HG02885 (cell line): Measurements from ENCODE around the gene DUOX2.
"Not testable (repeated sequence)": the region's sequence is repeated elsewhere in the genome, so short reads cannot be mapped to it uniquely, and the experiment has no call there.

Source experiments
- ATAC-seq: cut with Tn5 transposase; IDR thresholded peaks from one replicate; pipeline ENCODE4 v1.9.1; 2021; ENCODE audit warnings: mild to moderate bottlenecking; ENCODE audit not compliant: unreplicated experiment, poor library complexity

Gene DUOX2

GRCh38 chr15:45079628-45080246 is 34.2 kb downstream of the DUOX2 start:
- not testable (repeated sequence) for ATAC-seq

DNA sequence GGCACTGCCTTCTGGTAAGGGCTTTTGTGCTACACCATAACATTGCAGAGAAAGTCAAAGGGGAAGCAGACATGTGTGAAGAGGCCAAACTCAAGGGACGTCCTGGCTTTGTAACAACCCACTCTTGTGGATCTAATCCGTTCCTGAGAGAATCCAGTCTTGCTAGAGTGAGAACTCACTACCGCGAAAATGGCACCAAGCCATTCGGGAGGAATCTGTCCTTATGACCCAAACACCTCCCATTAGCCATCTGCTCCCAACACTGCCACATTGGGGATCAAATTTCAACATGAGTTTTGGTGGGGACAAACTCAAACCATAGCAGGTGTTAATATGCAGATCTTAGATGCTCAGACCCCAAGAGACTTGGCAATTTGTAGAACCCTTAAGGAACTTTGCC is 34.8 kb downstream of the DUOX2 start:
- ATAC-seq: not testable (repeated sequence)

GRCh38 chr15:45077391-45077790 is 36.6 kb downstream of the DUOX2 start:
- ATAC-seq: not testable (repeated sequence)

DNA sequence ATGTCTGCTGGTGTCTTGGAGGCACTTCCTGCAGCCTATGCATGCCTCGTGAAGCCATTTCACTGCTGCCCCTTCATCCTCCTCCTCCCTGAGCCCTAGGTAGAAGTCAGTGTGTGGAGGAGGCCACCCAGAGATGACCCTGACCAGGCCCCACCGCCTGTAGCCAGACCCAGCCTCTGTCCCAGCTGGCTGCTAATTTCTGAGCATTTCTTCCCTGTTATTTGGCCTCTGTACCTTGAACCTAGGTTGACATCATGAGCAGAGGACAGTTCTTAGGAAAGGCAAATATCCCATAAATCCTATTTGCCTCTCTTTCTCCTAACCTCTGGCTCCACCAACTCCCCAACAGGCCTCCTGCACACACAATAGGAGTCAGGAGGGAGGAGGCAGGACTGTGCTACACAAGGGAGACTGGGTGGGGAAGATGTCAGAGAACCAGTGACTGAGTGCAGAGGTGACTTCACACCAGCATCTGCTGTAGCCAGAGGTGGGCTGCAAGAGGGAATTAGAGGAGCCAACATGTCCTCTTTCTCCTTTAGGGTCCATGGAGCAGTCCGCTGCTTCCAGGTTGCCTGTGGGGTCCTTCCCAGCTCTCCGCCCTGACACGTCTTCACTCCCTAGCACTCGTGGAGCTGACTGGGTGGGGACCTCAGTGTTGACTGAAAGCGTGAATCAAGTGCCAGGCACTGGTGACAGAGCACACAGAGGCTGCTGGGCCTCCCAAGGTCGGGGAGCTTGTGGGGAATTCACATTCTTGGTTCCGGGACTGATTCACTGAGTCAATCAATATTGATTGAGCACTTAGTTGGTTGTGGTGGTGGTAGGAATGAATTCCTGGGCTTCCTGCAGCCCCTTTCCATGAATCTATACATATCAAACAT is 38.3 kb downstream of the DUOX2 start:
- ATAC-seq: not testable (repeated sequence)

- not testable (repeated sequence) for ATAC-seq
Observed at GRCh38 chr15:45073602-45074001, 40.4 kb downstream of the DUOX2 start.

- ATAC-seq: not testable (repeated sequence)
Observed at GRCh38 chr15:45069942-45070360, 44.0 kb downstream of the DUOX2 start.

DNA sequence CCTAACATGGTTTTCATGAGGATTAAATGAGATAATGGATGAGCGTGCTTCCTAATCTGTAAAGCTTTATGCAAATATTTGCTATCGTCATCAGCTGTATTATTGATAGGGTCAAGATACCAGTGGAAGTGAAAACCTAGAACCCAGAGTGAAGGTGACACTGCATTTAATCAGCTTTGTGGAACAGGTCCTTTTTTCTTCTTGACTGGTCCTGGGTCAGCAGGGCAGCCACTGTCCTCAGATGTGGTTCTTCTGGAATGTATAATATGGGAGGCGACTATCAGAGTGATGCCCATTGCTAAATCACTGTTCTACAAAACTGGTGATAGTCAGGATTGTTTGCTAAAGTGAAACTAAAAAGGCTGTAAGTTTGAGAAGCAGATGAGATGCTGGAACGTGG is 49.6 kb downstream of the DUOX2 start:
- no peak for ATAC-seq

DNA sequence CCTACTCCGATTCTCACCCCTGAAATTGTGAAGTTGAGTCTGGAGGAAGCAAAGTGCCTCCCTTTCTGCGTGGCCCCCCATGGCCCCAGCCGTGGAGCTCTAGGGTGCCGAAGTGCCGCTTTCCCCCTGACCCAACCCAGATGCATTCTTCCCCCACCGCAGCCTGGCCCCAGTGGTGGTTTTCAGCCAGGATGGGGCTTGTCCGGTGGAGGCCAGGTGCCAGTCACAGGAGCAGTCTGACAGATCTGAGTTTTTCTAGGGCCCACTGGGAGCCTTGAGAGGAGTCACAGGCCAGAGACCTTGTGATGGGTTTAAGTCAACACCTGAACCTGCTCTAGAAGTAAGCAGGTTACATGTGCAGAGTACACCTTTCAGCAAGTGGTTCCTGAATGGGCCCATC is 51.7 kb downstream of the DUOX2 start:
- ATAC-seq: not testable (repeated sequence)

GRCh38 chr15:45058690-45059675 is 55.0 kb downstream of the DUOX2 start:
- ATAC-seq: not testable (repeated sequence)

GRCh38 chr15:45052676-45053075 is 61.3 kb downstream of the DUOX2 start:
- ATAC-seq: not testable (repeated sequence)

GRCh38 chr15:45050587-45050986 is 63.4 kb downstream of the DUOX2 start:
- ATAC-seq: no peak

DNA sequence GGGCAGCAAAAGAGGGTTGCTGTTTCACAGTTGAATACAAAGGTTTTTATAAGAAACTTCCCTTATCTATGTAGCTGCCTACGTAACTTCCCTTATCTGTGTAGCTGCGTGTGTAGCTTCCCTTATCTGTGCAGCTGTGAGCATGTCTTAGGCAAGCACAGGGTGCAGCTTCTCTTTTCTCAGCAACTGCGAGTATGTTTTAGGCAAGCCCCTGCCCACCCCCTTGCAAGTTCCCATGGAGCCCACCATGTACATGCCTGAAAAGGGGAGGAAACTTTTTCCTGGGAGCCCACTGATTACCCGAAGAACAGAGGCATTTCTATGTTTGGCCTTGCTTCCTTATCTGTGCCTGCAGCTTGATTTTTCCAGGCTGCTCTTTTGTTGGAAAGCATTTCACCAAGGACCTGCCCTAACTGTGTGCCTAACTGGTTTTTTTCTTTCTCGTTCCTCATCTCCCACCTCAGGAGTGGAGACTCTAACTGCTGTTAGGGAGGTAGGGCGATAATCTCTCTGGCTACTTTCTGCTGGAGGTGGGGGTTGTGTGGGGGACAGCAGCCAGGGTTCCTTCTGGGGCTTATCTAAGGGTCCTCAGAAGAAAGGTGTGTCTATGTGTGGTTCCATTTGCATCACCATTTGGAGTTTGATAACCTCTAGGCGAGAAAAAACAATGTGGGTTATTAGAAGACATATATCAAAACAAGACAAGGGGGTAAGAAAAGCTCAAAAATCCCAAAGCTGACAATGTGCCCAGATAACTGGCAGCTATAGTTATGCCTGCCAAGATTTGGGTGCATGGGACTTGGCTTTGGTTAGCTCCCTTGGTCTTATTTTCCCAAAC is 65.0 kb downstream of the DUOX2 start:
- peak; percentile 73 for ATAC-seq

DNA sequence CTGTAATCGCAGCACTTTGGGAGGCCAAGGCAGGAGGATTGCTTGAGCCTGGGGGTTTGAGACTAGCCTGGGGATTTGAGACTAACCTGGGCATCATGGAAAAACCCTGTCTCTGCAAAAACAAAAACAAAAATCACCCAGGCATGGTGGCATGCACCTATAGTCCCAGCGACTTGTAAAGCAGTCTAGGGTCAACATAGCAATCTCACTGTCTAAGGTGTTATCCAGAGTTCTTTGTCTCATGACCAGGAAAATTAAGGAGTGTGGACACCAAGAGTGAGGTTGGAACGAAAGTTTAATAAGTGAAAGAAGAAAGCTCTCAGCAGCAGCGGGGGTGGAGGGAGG is 65.6 kb downstream of the DUOX2 start:
- not testable (repeated sequence) for ATAC-seq

DNA sequence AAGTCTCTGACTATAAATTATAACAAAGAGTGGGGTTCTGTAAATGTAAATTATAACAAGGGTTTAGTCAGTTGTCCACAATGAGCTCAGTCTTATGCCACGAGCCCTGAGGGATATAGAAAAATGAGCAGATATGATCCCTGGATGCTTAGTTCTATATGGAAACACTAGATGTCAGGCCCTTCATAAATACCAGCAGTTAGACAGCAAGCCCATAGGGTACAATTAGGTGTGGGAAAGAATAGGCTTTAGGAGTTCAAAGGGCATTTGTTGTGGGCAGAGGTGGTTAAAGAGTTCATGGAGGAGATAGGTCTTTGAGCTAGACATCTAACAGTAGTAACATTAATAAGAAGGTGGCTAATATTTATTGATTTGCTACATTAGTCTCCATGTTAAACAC is 69.7 kb downstream of the DUOX2 start:
- ATAC-seq: not testable (repeated sequence)

GRCh38 chr15:45042859-45043258 is 71.1 kb downstream of the DUOX2 start:
- not testable (repeated sequence) for ATAC-seq
